Pancreas (tissue), 10 donors: Measurements from ENCODE around the gene TYRO3. TPM values are rescaled to one million over a fixed set of nuclear protein-coding genes. Genes with fewer than 3 reads are reported as not detected.

Experiments
- ATAC-seq, 4 donors: fragments of 200-7000 bp; cut with Tn5 transposase; one replicate each; pipeline versions ENCODE4 v1.8.0 to v1.9.1; 2020; ENCODE audit warnings: mild to moderate bottlenecking in 4 of 4, moderate library complexity in 4 of 4
- DNase-seq, 6 donors: peaks; one replicate each; pipeline ENCODE4 v3.0.0-alpha.2; 2020
- FAIRE-seq: peaks from 2 replicates; lab custom pipeline; 2012; peaks lifted over from hg19 to GRCh38; lab: Jason Lieb, UNC
- H3K27ac ChIP-seq, 4 donors: fragments of 200-600 bp; sonication (generic); 1 replicate in 3 of 4; 2 replicates in 1 of 4; pipeline versions ENCODE4 v1.5.0 to v1.8.0; 2020
- H3K27me3 ChIP-seq, 4 donors: fragments of 200-600 bp; one replicate each; pipeline ENCODE4 v1.8.0; 2021
- H3K36me3 ChIP-seq, 3 donors: fragments of 200-600 bp; sonication (generic) in 1 of 3; one replicate each; pipeline versions ENCODE4 v1.5.0 to v1.8.0; 2020 to 2021
- H3K4me1 ChIP-seq, 3 donors: fragments of 200-600 bp; one replicate each; pipeline ENCODE4 v1.8.0; 2021
- H3K4me3 ChIP-seq, 4 donors: fragments of 200-600 bp; sonication (generic) in 2 of 4; one replicate each; pipeline versions ENCODE4 v1.5.0 to v1.8.0; 2020 to 2021
- H3K9me3 ChIP-seq, 4 donors: fragments of 200-600 bp; one replicate each; pipeline ENCODE4 v1.8.0; 2021
- CTCF ChIP-seq, 4 donors: fragments of 200-600 bp; sonication (generic) in 3 of 4; IDR thresholded peaks; one replicate each; pipeline versions ENCODE4 v1.5.0 to v1.8.0; 2021; ENCODE audit warnings: antibody characterized with exemption in 4 of 4
- WGBS, 2 donors: extraction: QIAGEN DNeasy Blood & Tissue Kit; methylation state at CpG; one replicate each; pipeline ENCODE4 v1.1.7; 2013; 5-methylcytosine and 5-hydroxymethylcytosine counted together
- intact Hi-C, 3 donors: fragments of 100-400 bp; cut with DNase I; formaldehyde crosslinking; loops; one replicate each; pipeline versions ENCODE4 v1.11.1 to v1.14.2; 2022
- polyA plus RNA-seq, 2 donors: library from polyadenylated mRNA; stranded (reverse); fragments of 200-250 nt; gene quantifications; one replicate each; pipeline ENCODE4 v1.2.3, GENCODE V29; 2013
- total RNA-seq, 6 donors: library from RNA; stranded (reverse); fragmentation: NEBNext Ultra II Directional in 4 of 6; extraction: Animal tissue kit (Norgen Biotek cat#: 25700) in 4 of 6; gene quantifications; one replicate each; pipeline versions ENCODE4 v1.2.1 to v1.2.4, GENCODE V29; 2021 to 2023
- donor health status: healthy with polysubstance abuse.
- donor health status: DM: no; HTN: no; CAD: no; lungs with moderate emphysema.
- donor health status: DM: no; HTN: no; CAD: no.
- donor health status: control.
- donor health status: control.
- donor health status: Bipolar disorder and iron deficiency.
- donor health status: DM: yes; HTN: yes; CAD: no.
- donor health status: DM: no; HTN: no; CAD: no.
- donor health status: DM: no; HTN: no; CAD: no.
- donor health status: DM: yes; HTN: yes; CAD: no.

Gene TYRO3
- total and polyA plus RNA-seq, 8 donors, result 7.3 to 14.4 (median 9.9) TPM

GRCh38 chr15:41565702-41566101, 6.7 kb downstream of the TYRO3 start:
- intact Hi-C loops, result no loop called here
- FAIRE-seq, result no peak
- Histone ChIP-seq H3K27ac (no peak overlapping the region), H3K36me3 (no peaks in the 10 kb centered on the region), H3K4me1 (no peaks in the 10 kb centered on the region), H3K9me3 (no peaks in the 10 kb centered on the region), H3K27me3 (no peaks in the 10 kb centered on the region), H3K4me3 (no peak overlapping the region)
- TF ChIP-seq CTCF (IDR thresholded peaks at IDR 0.05), result no peak
- DNase-seq, result no peak
- 70 to 71% methylated on average over 3 of the region's 3 CpGs for WGBS, 2 donors
- ATAC-seq, result no peak

- ATAC-seq, result no peak
- FAIRE-seq, result no peak
- 82 to 89% methylated on average over 9 of the region's 9 CpGs for WGBS, 2 donors
- TF ChIP-seq CTCF (IDR thresholded peaks at IDR 0.05), result no peak
- H3K27me3 ChIP-seq, result no peaks in the 10 kb centered on the region
- H3K9me3 ChIP-seq, result no peaks in the 10 kb centered on the region
- DNase-seq, result no peak
- no peak overlapping the region for H3K4me3 ChIP-seq
- intact Hi-C loops, result no loop called here
- H3K27ac ChIP-seq, result no peak overlapping the region
- no peaks in the 10 kb centered on the region for H3K4me1 ChIP-seq
- H3K36me3 ChIP-seq, result no peaks in the 10 kb centered on the region
Measured at GRCh38 chr15:41566121-41566885, 7.3 kb downstream of the TYRO3 start.

GRCh38 chr15:41567261-41567660, 8.2 kb downstream of the TYRO3 start:
- H3K4me3 ChIP-seq, result no peak overlapping the region
- H3K27me3 ChIP-seq, result no peaks in the 10 kb centered on the region
- no peak overlapping the region for H3K27ac ChIP-seq
- TF ChIP-seq CTCF (IDR thresholded peaks at IDR 0.05), result no peak
- no peaks in the 10 kb centered on the region for H3K4me1 ChIP-seq
- DNase-seq (peak in 1 of 6 donors; percentile 3), FAIRE-seq (no peak), ATAC-seq (no peak)
- no peaks in the 10 kb centered on the region for H3K9me3 ChIP-seq
- WGBS, 2 donors, result 92 to 93% methylated on average over 6 of the region's 6 CpGs
- intact Hi-C loops, result no loop called here
- no peaks in the 10 kb centered on the region for H3K36me3 ChIP-seq

GRCh38 chr15:41567862-41568261, 8.8 kb downstream of the TYRO3 start:
- Histone ChIP-seq H3K4me1 (no peaks in the 10 kb centered on the region), H3K27me3 (no peaks in the 10 kb centered on the region), H3K36me3 (no peaks in the 10 kb centered on the region), H3K4me3 (no peak overlapping the region), H3K9me3 (no peaks in the 10 kb centered on the region), H3K27ac (peak overlapping the region in 3 of 4 donors; percentile 17 to 64 (median 34))
- DNase-seq (no peak), FAIRE-seq (no peak), ATAC-seq (peak in 1 of 4 donors; percentile 33)
- no peak for TF ChIP-seq CTCF (IDR thresholded peaks at IDR 0.05)
- WGBS, 2 donors, result 73 to 85% methylated on average over 4 of the region's 4 CpGs
- intact Hi-C loops, result no loop called here
